Kidney epithelial cell (primary cell): ENCODE measurements around the gene PAPPA. TPM values are rescaled to one million over a fixed set of nuclear protein-coding genes. Genes with fewer than 3 reads are reported as not detected.

Source experiments
- DNase-seq: peaks from one replicate; pipeline ENCODE4 v3.0.0-alpha.2; 2010; ENCODE audit warnings: low read depth
- H3K27me3 ChIP-seq: 2 replicates; pipeline ENCODE4 v1.6.0; 2011; ENCODE audit warnings: low read length; ENCODE audit not compliant: control insufficient read depth, insufficient read depth
- H3K36me3 ChIP-seq: 2 replicates; pipeline ENCODE4 v1.5.1; 2011; ENCODE audit warnings: low read length; ENCODE audit not compliant: control insufficient read depth, insufficient read depth
- H3K4me3 ChIP-seq: 2 replicates; pipeline ENCODE4 v1.5.1; 2011; ENCODE audit warnings: low read depth, mild to moderate bottlenecking, control low read depth, low read length
- total RNA-seq: library from RNA; depleted of rRNA; stranded (reverse); fragments of >200 nt; gene quantifications from 2 replicates; pipeline ENCODE4 v1.2.3, GENCODE V29; 2015
- TF ChIP-seq, protein P1 (sequence below): IDR thresholded peaks from 2 replicates; pipeline ENCODE4 v1.5.1; 2011; ENCODE audit warnings: mild to moderate bottlenecking, moderate library complexity, low read length, control low read depth, inconsistent platforms; ENCODE audit not compliant: insufficient read depth, poor library complexity, severe bottlenecking

The PAPPA gene
- total RNA-seq, 1 donor from 2014 or later = 15.4 TPM

DNA sequence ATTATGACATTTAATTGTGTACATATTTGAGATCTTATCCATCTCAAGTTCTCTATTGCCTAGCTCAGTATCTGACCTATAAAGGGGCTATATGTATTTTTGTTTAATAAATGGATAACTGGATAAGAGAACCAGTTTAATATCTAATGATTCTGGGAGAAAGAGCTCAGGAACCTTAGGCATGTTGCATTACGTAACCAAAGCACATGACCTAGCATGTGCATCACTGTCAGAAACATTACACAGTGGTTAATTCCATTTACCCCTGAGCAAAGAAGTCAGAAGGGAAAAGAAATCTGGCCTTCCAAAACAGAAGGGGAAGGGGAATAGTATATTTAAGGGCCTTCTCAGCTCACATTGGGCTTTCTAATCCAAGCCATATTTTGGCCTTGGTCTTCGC, 12.3 kb downstream of the PAPPA start:
- no peaks in the 10 kb centered on the region for H3K27me3 ChIP-seq
- no peak for DNase-seq
- TF ChIP-seq, protein P1, sequence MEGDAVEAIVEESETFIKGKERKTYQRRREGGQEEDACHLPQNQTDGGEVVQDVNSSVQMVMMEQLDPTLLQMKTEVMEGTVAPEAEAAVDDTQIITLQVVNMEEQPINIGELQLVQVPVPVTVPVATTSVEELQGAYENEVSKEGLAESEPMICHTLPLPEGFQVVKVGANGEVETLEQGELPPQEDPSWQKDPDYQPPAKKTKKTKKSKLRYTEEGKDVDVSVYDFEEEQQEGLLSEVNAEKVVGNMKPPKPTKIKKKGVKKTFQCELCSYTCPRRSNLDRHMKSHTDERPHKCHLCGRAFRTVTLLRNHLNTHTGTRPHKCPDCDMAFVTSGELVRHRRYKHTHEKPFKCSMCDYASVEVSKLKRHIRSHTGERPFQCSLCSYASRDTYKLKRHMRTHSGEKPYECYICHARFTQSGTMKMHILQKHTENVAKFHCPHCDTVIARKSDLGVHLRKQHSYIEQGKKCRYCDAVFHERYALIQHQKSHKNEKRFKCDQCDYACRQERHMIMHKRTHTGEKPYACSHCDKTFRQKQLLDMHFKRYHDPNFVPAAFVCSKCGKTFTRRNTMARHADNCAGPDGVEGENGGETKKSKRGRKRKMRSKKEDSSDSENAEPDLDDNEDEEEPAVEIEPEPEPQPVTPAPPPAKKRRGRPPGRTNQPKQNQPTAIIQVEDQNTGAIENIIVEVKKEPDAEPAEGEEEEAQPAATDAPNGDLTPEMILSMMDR = no peak
- no peak overlapping the region for H3K4me3 ChIP-seq
- H3K36me3 ChIP-seq = no peaks in the 10 kb centered on the region

DNA sequence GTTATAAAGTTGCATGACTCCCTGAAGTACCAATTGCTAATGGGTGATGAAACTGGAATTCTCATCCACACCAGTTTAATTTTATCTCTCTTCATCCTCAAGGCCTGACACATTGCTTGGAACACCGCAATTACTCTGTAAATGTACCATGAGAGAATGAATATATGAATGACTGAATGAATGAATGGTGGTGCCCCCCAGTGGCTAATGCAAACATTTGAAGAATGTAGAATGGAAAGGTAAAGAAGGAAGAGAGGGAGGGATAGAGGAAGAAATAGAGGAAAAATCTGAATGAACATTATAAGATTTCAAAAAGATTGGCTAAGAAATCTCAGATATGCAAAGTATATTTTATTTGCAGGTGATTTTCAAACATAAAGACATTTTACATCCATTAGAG, 13.1 kb downstream of the PAPPA start:
- no peaks in the 10 kb centered on the region for H3K27me3 ChIP-seq
- TF ChIP-seq, protein P1 = peak; percentile 13
- no peak for DNase-seq
- H3K4me3 ChIP-seq = no peak overlapping the region
- no peaks in the 10 kb centered on the region for H3K36me3 ChIP-seq

DNA sequence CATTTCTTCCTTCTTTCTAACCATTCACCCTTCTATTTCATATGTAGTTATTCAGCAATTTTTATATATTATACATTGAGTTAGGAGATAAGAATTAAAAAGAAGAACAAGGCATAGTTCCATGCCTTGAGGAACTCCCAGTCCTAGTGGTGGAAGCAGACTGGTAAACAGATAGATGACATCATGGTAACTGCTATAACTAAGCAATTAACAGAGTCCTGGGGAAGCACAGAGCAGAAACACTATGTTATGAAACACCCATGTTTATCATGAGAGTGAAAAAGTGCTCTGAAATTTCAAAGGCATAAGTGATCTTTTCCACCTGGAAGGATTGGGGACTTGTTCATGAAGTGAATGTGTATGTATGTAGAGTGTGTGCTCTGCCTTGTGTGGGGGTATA, 14.6 kb downstream of the PAPPA start:
- DNase-seq = no peak
- TF ChIP-seq, protein P1 = no peak
- no peak overlapping the region for H3K4me3 ChIP-seq
- no peaks in the 10 kb centered on the region for H3K36me3 ChIP-seq
- H3K27me3 ChIP-seq = no peaks in the 10 kb centered on the region

DNA sequence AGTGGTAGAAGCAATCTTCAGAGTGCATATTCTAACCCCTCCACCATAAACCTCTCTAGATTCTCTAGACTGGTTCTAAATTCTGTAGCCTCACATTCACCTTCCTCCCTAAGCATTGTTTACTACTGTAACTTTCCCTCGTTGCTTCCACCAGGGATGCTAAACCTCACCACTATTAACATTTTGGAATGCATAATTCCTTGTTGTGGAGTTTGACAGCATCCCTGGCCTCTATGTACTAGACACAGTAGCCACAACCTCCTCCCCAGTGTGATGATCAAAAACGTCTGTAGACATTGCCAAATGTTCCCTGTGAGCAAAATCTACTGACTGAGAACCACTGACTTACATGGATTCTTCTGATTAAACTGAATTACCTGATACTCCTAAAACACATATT, 18.6 kb downstream of the PAPPA start:
- Histone ChIP-seq H3K36me3 (no peaks in the 10 kb centered on the region), H3K27me3 (no peaks in the 10 kb centered on the region), H3K4me3 (no peak overlapping the region)
- no peak for DNase-seq
- TF ChIP-seq, protein P1 = no peak

DNA sequence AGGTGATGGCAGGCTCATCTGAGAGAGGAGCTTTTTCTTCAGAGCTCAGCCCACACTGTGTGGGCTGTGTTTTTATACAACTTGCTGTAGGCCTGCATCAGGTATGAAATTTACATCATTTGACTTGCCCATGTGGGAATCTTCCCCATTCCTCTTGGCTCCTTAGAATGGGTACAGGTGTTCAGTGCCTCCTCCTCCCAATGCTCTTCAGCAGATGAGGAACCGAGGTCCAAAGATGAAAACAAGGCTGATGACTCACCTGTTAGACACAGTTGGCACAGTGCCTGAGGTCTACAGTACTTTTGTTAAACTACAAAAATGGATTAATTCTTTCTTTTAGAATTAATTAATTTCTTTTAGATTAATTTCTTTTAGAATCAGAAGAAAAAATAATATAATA, 20.8 kb downstream of the PAPPA start:
- no peaks in the 10 kb centered on the region for H3K36me3 ChIP-seq
- TF ChIP-seq, protein P1 = no peak
- no peak for DNase-seq

DNA sequence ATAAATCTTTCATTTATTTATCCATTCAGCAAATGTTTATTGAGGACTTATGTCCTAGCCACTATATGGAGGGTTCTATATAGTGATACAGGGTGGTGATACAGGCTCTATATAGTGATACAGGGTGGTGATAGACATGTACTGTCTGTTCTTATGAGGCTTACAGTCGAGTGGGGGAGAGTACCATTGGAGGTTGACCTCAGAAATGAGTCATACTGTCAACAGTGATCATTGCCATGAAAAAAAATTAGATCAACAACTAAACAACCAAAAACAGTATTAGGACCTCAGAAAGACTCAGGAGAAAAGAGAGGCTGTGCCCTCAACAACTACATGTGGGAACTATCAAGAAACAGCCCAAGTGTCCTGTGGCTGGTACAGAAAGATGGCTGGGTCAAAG, 22.0 kb downstream of the PAPPA start:
- Histone ChIP-seq H3K36me3 (no peaks in the 10 kb centered on the region), H3K4me3 (no peak overlapping the region), H3K27me3 (no peaks in the 10 kb centered on the region)
- no peak for DNase-seq
- TF ChIP-seq, protein P1 = no peak

More for the DNA sequence above, 20.8 kb downstream of the PAPPA start:
- Histone ChIP-seq H3K27me3 (no peaks in the 10 kb centered on the region), H3K4me3 (no peak overlapping the region)
